Neural cell (in vitro differentiated cells): Measurements from ENCODE around the gene VSIG2. TPM values are rescaled to one million over a fixed set of nuclear protein-coding genes. Genes with fewer than 3 reads are reported as not detected.
A peak's percentile ranks its signal among the peaks of the same experiment; 100 is the strongest.

Source experiments
- H2AFZ ChIP-seq: fragments of 200-600, 300-800 bp; sonication (generic), shearing (Covaris generic); 2 replicates; pipeline ENCODE4 v1.6.0; 2014; ENCODE audit warnings: low read depth, mild to moderate bottlenecking, antibody characterized with exemption, low read length, moderate library complexity
- H3F3A ChIP-seq: fragments of 200-600 bp; shearing (Covaris generic); 2 replicates; pipeline ENCODE4 v1.6.1; 2016; ENCODE audit warnings: mild to moderate bottlenecking, moderate library complexity, mixed read lengths, antibody characterized with exemption, low read length; ENCODE audit not compliant: insufficient read depth, poor library complexity, severe bottlenecking
- H3K27ac ChIP-seq: fragments of 200-600, 300-800 bp; sonication (generic), shearing (Covaris generic); 2 replicates; pipeline ENCODE4 v1.5.1; 2014; ENCODE audit warnings: mild to moderate bottlenecking, low read length, moderate library complexity
- H3K27me3 ChIP-seq: fragments of 300-800, 200-600 bp; sonication (generic), shearing (Covaris generic); 2 replicates; pipeline ENCODE4 v1.6.0; 2014; ENCODE audit warnings: mild to moderate bottlenecking, low read depth, low read length, moderate library complexity; ENCODE audit not compliant: insufficient read depth
- H3K36me3 ChIP-seq: fragments of 300-800, 200-600 bp; sonication (generic), shearing (Covaris generic); 2 replicates; pipeline ENCODE4 v1.5.1; 2014; ENCODE audit warnings: mild to moderate bottlenecking, antibody characterized with exemption, low read length, moderate library complexity; ENCODE audit not compliant: insufficient read depth
- H3K4me2 ChIP-seq: fragments of 300-800, 200-600 bp; sonication (generic), shearing (Covaris generic); 2 replicates; pipeline ENCODE4 v1.6.0; 2014; ENCODE audit warnings: mild to moderate bottlenecking, low read length
- H3K4me3 ChIP-seq: fragments of 300-800, 200-600 bp; sonication (generic), shearing (Covaris generic); 2 replicates; pipeline ENCODE4 v1.5.1; 2014; ENCODE audit warnings: mild to moderate bottlenecking, low read length, moderate library complexity
- H3K79me2 ChIP-seq: fragments of 200-600 bp; shearing (Covaris generic); replicated peaks from 2 replicates; pipeline ENCODE4 v1.6.0; 2014; ENCODE audit warnings: mild to moderate bottlenecking, low read length, moderate library complexity; ENCODE audit not compliant: insufficient read depth
- H3K9ac ChIP-seq: fragments of 300-800, 200-600 bp; sonication (generic), shearing (Covaris generic); 2 replicates; pipeline ENCODE4 v1.6.1; 2016; ENCODE audit warnings: mild to moderate bottlenecking, low read length, mixed read lengths
- H3K9me2 ChIP-seq: fragments of 200-600 bp; shearing (Covaris generic); 2 replicates; pipeline ENCODE4 v1.6.1; 2016; ENCODE audit warnings: mild to moderate bottlenecking, low read length, mixed read lengths; ENCODE audit not compliant: insufficient read depth
- H3K9me3 ChIP-seq: fragments of 200-600, 300-800 bp; sonication (generic), shearing (Covaris generic); 2 replicates; pipeline ENCODE4 v1.6.1; 2016; ENCODE audit warnings: mild to moderate bottlenecking, mixed run types, low read length, moderate library complexity, mixed read lengths
- H4K20me1 ChIP-seq: fragments of 200-600 bp; shearing (Covaris generic); 2 replicates; pipeline ENCODE4 v1.6.1; 2016; ENCODE audit warnings: mild to moderate bottlenecking, mixed run types; ENCODE audit not compliant: insufficient read depth
- CTCF ChIP-seq: fragments of 450-650 bp; IDR thresholded peaks from 2 replicates; pipeline ENCODE4 v1.5.1; 2014; ENCODE audit warnings: antibody characterized with exemption, mild to moderate bottlenecking, moderate library complexity; ENCODE audit not compliant: poor library complexity, severe bottlenecking
- EP300 ChIP-seq: fragments of 450-650 bp; conservative IDR thresholded peaks from 2 replicates; pipeline ENCODE4 v1.6.1; 2014; ENCODE audit warnings: antibody characterized with exemption, mild to moderate bottlenecking, moderate library complexity; ENCODE audit not compliant: poor library complexity, severe bottlenecking
- EZH2 ChIP-seq: fragments of 200-600, 300-800 bp; shearing (Covaris generic), sonication (generic); IDR thresholded peaks from 2 replicates; pipeline ENCODE4 v1.6.1; 2014; ENCODE audit warnings: antibody characterized with exemption, low read length, borderline replicate concordance, mild to moderate bottlenecking; ENCODE audit not compliant: insufficient read depth, poor library complexity, severe bottlenecking
- MXI1 ChIP-seq: fragments of 450-650 bp; conservative IDR thresholded peaks from 2 replicates; pipeline ENCODE4 v1.6.1; 2014; ENCODE audit warnings: antibody characterized with exemption, mild to moderate bottlenecking; ENCODE audit not compliant: poor library complexity, severe bottlenecking
- POLR2AphosphoS5 ChIP-seq: IDR thresholded peaks from 2 replicates; pipeline ENCODE4 v1.6.1; 2012
- RAD21 ChIP-seq: fragments of 450-650 bp; conservative IDR thresholded peaks from 2 replicates; pipeline ENCODE4 v1.6.1; 2014; ENCODE audit warnings: antibody characterized with exemption, mild to moderate bottlenecking, moderate library complexity
- REST ChIP-seq: IDR thresholded peaks from 2 replicates; pipeline ENCODE4 v1.6.1; 2012; ENCODE audit warnings: borderline replicate concordance
- SMC3 ChIP-seq: fragments of 450-650 bp; conservative IDR thresholded peaks from 2 replicates; pipeline ENCODE4 v1.6.1; 2014; ENCODE audit warnings: antibody characterized with exemption, mild to moderate bottlenecking, moderate library complexity; ENCODE audit not compliant: poor library complexity
- TAF1 ChIP-seq: IDR thresholded peaks from 2 replicates; pipeline ENCODE4 v1.6.1; 2012; ENCODE audit warnings: low read depth
- polyA plus RNA-seq: library from polyadenylated mRNA; depleted of rRNA; stranded (reverse); fragments of >200 nt; gene quantifications from 2 replicates; pipeline ENCODE4 v1.2.3, GENCODE V29; 2014

Gene VSIG2
- polyA plus RNA-seq, 1 donor from 2014 or later, result not detected

- TF ChIP-seq TAF1 (no peak), EZH2 (peak; percentile 48)
- Histone ChIP-seq H3K27ac (no peak overlapping the region), H3K9ac (no peak overlapping the region), H3K9me3 (no peaks in the 10 kb centered on the region), H2AFZ (no peak overlapping the region), H3K4me2 (no peak overlapping the region), H3F3A (no peaks in the 10 kb centered on the region), H3K79me2 (no peaks in the 10 kb centered on the region), H4K20me1 (no peaks in the 10 kb centered on the region), H3K4me3 (no peak overlapping the region), H3K9me2 (no peaks in the 10 kb centered on the region), H3K36me3 (no peaks in the 10 kb centered on the region), H3K27me3 (peaks cover 97% of the 10 kb centered on the region)
These were observed 4.7 kb upstream of the VSIG2 start for GRCh38 chr11:124756753-124757227.

- H3K27ac ChIP-seq, result no peak overlapping the region
- H3K9ac ChIP-seq, result no peak overlapping the region
- no peak overlapping the region for H2AFZ ChIP-seq
- H3K27me3 ChIP-seq, result peaks cover 97% of the 10 kb centered on the region
- no peaks in the 10 kb centered on the region for H3K9me3 ChIP-seq
- H3K79me2 ChIP-seq, result no peaks in the 10 kb centered on the region
- no peaks in the 10 kb centered on the region for H3F3A ChIP-seq
- H3K4me3 ChIP-seq, result no peak overlapping the region
- H3K36me3 ChIP-seq, result no peaks in the 10 kb centered on the region
- H4K20me1 ChIP-seq, result no peaks in the 10 kb centered on the region
- no peak overlapping the region for H3K4me2 ChIP-seq
- no peak for TF ChIP-seq EZH2
- TF ChIP-seq CTCF, result no peak
- no peak for TF ChIP-seq TAF1
- no peak for TF ChIP-seq RAD21
- no peak for TF ChIP-seq MXI1
- no peak for TF ChIP-seq EP300
- no peak for TF ChIP-seq REST
- TF ChIP-seq SMC3, result no peak
- no peak for TF ChIP-seq POLR2AphosphoS5
- H3K9me2 ChIP-seq, result no peaks in the 10 kb centered on the region
These were observed 4.1 kb upstream of the VSIG2 start for GRCh38 chr11:124756033-124756752.
